ENCODE results near the gene ALKBH6. TPM values are rescaled to one million over a fixed set of nuclear protein-coding genes. Genes with fewer than 3 reads are reported as not detected.
A peak's percentile ranks its signal among the peaks of the same experiment; 100 is the strongest.

The ALKBH6 gene
- total and polyA plus RNA-seq, 9 of the 15 experiments (the other 6 are each of a cell fraction or from before 2014, with no cell fraction given), result 0.67 to 62.0 (median 34.5) TPM

DNA sequence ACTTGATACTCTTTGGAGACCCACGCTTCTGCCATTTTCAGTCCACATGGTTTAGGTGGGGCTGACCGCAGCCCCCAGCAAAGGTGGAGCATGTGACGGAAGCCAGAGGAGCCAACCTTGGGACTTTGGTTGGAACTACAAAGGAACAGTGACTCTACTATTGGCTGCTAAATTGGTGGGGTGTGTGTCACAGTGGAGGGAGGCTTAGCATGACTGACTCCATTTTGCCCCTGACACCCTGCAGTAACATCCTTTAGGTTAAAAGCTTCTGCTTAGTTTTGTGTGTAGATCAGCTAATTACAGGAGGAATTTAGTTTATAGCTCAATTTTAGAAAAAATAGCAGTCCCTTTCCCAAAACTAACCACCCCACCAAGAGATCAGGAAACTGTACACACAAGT lies 12.4 kb downstream of the ALKBH6 start (continued):
- TF ChIP-seq DMBX1 (CRISPR knock-in tag; IDR thresholded peaks at IDR 0.05; ENCODE audit: borderline replicate concordance) (peak; percentile 73), RBM17 (IDR thresholded peaks at IDR 0.05; ENCODE audit: borderline replicate concordance, low read depth, low read length) (no peak), ZNF707 (CRISPR knock-in tag; conservative IDR thresholded peaks at IDR 0.05) (no peak), SMAD1 (IDR thresholded peaks at IDR 0.05; ENCODE audit: low read depth, low read length, partially characterized antibody) (no peak), FOXK1 (CRISPR knock-in tag; IDR thresholded peaks at IDR 0.05; ENCODE audit: borderline replicate concordance) (no peak), YY1 (IDR thresholded peaks at IDR 0.05; ENCODE audit: borderline replicate concordance in 1 of 3, control insufficient read depth in 1 of 3, extremely low read depth in 1 of 3, insufficient read depth in 3 of 3, insufficient read length in 1 of 3, insufficient replicate concordance in 2 of 3, low read depth in 1 of 3, low read length in 2 of 3) (no peak), MAFK (IDR thresholded peaks at IDR 0.05; ENCODE audit: low read length) (no peak), CC2D1A (IDR thresholded peaks at IDR 0.05) (no peak), TAF1 (IDR thresholded peaks at IDR 0.05; ENCODE audit: control insufficient read depth, extremely low read depth, insufficient read depth, low read length, severe bottlenecking) (no peak), PTRF (tag; IDR thresholded peaks at IDR 0.05) (0 out of 2 replicates have a peak, but pooled peaks have one; percentile 60), ZNF12 (CRISPR knock-in tag; IDR thresholded peaks at IDR 0.05) (no peak), CREM (IDR thresholded peaks at IDR 0.05; ENCODE audit: low read depth) (no peak), ZNF311 (CRISPR knock-in tag; IDR thresholded peaks at IDR 0.05) (peak; percentile 70; the same call in 1 of the 2 replicates), HSF4 (CRISPR knock-in tag; IDR thresholded peaks at IDR 0.05; ENCODE audit: borderline replicate concordance) (no peak), RUNX1 (IDR thresholded peaks at IDR 0.05; ENCODE audit: low read depth) (no peak)
- TF ChIP-seq, protein P1, sequence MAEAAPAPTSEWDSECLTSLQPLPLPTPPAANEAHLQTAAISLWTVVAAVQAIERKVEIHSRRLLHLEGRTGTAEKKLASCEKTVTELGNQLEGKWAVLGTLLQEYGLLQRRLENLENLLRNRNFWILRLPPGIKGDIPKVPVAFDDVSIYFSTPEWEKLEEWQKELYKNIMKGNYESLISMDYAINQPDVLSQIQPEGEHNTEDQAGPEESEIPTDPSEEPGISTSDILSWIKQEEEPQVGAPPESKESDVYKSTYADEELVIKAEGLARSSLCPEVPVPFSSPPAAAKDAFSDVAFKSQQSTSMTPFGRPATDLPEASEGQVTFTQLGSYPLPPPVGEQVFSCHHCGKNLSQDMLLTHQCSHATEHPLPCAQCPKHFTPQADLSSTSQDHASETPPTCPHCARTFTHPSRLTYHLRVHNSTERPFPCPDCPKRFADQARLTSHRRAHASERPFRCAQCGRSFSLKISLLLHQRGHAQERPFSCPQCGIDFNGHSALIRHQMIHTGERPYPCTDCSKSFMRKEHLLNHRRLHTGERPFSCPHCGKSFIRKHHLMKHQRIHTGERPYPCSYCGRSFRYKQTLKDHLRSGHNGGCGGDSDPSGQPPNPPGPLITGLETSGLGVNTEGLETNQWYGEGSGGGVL (CRISPR knock-in tag; IDR thresholded peaks at IDR 0.05), result no peak
- TF ChIP-seq, protein P2, sequence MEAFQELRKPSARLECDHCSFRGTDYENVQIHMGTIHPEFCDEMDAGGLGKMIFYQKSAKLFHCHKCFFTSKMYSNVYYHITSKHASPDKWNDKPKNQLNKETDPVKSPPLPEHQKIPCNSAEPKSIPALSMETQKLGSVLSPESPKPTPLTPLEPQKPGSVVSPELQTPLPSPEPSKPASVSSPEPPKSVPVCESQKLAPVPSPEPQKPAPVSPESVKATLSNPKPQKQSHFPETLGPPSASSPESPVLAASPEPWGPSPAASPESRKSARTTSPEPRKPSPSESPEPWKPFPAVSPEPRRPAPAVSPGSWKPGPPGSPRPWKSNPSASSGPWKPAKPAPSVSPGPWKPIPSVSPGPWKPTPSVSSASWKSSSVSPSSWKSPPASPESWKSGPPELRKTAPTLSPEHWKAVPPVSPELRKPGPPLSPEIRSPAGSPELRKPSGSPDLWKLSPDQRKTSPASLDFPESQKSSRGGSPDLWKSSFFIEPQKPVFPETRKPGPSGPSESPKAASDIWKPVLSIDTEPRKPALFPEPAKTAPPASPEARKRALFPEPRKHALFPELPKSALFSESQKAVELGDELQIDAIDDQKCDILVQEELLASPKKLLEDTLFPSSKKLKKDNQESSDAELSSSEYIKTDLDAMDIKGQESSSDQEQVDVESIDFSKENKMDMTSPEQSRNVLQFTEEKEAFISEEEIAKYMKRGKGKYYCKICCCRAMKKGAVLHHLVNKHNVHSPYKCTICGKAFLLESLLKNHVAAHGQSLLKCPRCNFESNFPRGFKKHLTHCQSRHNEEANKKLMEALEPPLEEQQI (IDR thresholded peaks at IDR 0.05), result no peak
- TF ChIP-seq, protein P3, sequence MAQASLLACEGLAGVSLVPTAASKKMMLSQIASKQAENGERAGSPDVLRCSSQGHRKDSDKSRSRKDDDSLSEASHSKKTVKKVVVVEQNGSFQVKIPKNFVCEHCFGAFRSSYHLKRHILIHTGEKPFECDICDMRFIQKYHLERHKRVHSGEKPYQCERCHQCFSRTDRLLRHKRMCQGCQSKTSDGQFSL (CRISPR knock-in tag; IDR thresholded peaks at IDR 0.05), result no peak
- TF ChIP-seq, protein P3 (tag; IDR thresholded peaks at IDR 0.05), result 0 out of 4 replicates have a peak, but pooled peaks of 1 of the 2 experiments have one; percentile 24
- TF ChIP-seq, protein P4, sequence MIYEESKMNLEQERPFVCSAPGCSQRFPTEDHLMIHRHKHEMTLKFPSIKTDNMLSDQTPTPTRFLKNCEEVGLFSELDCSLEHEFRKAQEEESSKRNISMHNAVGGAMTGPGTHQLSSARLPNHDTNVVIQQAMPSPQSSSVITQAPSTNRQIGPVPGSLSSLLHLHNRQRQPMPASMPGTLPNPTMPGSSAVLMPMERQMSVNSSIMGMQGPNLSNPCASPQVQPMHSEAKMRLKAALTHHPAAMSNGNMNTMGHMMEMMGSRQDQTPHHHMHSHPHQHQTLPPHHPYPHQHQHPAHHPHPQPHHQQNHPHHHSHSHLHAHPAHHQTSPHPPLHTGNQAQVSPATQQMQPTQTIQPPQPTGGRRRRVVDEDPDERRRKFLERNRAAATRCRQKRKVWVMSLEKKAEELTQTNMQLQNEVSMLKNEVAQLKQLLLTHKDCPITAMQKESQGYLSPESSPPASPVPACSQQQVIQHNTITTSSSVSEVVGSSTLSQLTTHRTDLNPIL (CRISPR knock-in tag; IDR thresholded peaks at IDR 0.05), result no peak
- TF ChIP-seq, protein P5, sequence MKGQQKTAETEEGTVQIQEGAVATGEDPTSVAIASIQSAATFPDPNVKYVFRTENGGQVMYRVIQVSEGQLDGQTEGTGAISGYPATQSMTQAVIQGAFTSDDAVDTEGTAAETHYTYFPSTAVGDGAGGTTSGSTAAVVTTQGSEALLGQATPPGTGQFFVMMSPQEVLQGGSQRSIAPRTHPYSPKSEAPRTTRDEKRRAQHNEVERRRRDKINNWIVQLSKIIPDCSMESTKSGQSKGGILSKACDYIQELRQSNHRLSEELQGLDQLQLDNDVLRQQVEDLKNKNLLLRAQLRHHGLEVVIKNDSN (CRISPR knock-in tag; IDR thresholded peaks at IDR 0.05), result no peak

All from K562 (cell line).